HG03066 (cell line): ENCODE measurements around the gene ARHGEF1.

Experiments used
- ATAC-seq: cut with Tn5 transposase; IDR thresholded peaks from one replicate; pipeline ENCODE4 v1.9.1; 2021; ENCODE audit warnings: low read depth; ENCODE audit not compliant: unreplicated experiment

The ARHGEF1 gene

GRCh38 chr19:41883463-41883820 lies 458 bp downstream of the ARHGEF1 start:
- ATAC-seq = no peak

DNA sequence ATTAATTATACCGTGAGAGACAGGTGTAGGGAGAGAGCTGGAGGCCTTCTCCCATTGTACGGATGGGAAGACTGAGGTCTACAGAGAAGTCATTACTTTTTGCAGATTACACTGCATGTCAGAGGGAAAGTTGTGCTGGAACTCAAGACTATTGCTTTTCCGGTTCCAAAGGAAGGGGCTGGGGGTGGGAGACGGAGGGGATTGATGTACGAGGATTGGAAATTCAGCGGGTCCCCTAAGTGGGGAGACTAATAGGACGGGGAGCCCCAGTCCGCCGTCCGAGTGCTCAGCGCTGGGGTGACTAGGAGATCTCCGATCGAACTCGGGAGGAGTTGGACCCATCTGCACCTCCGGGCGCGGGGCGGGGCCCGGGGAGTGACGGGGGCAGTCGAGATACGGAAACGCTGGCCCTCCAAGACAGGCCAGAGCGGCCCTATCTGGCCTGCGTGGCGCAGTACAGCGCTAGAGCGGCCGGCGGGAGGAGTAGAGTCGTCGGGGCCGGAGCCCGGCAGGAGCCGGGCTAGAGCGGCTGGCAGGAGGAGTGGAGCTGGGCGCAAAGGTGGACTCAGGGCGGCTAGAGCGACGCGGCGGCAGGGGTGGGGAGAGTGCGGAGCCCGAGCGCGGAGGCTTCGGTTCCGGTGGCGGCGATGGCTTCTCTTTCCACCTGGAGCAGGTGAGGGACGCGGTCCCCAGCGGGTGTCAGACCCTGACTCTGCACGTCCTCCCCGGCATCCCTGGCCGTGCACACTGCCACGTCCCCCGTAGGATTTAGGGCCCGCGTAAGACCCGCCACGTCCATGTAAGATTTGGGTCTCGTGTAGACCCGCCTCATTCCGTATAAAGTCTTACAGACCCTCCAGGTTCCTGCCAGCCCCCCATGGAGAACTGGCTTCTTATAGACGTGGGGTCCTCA lies 1.1 kb downstream of the ARHGEF1 start:
- ATAC-seq = peak; percentile 74

- no peak for ATAC-seq
Observed at GRCh38 chr19:41886761-41887710, 4.1 kb downstream of the ARHGEF1 start.

- no peak for ATAC-seq
Observed at GRCh38 chr19:41887711-41888382, 4.9 kb downstream of the ARHGEF1 start.

DNA sequence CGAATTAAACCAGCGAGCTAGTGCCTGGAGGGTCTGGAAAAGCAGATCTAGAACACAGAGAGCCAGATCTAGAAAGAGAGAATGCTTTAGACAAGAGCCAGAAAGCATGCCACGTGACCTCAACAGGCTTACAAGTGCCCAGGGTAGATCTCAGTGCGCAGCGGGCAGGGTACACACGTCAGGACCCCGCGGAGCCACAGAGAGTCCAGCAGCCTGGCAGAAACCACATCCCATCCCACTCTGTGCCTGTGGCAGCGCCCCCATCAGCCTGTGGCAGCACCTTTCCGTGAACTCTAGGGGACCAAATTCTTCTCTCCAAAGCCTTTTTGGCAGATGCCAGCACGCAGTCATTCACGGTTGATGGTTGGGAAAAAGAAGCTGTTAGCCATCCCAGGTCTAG lies 5.9 kb downstream of the ARHGEF1 start:
- no peak for ATAC-seq

GRCh38 chr19:41889896-41890295 lies 6.9 kb downstream of the ARHGEF1 start:
- no peak for ATAC-seq

DNA sequence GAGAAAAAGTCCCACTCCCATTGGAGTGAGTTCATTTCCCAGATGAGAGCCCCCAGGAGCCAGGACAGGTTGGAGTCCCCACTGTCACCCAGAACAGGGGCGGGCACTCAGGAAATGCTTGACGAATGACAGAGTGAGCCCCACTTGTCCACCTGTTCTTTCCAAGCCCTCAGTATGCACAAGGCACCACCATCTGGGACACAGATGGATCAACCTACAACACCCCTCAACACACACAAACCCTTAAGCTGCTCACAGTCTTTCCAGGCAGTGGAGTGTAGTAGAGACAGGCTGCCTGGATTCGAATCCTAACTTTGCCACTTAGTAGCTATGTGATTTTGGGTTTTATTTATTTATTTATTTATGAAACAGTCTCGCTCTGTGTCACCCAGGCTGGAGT lies 8.0 kb downstream of the ARHGEF1 start:
- ATAC-seq = no peak

DNA sequence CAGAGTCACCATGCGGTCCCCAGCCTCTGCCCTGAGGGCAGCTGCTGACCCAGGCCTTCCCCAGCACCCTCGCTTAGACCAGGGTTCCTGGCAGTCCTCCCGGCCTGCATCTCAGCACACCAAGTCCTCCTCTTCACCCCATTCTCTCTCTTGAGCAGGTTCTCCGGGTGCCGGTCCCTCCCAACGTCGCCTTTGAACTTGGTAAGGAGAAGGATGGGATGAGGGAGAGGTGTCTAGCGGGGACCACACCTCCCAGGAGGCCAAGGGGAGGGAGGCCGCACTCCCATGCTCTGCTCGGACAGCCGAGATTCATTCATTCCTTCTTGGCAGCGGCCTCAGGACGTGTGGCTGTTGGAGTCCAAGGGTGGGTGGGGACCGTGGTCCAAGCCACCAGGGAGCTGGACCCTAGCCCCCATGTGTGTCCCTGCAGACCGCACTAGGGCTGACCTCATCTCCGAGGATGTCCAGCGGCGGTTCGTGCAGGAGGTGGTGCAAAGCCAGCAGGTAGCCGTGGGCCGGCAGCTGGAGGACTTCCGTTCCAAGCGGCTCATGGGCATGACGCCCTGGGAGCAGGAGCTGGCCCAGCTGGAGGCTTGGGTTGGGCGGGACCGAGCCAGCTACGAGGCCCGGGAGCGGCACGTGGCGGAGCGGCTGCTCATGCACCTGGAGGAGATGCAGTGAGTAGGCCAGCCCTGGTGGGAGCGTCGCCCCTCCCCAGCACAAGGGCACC lies 9.4 kb downstream of the ARHGEF1 start:
- no peak for ATAC-seq

DNA sequence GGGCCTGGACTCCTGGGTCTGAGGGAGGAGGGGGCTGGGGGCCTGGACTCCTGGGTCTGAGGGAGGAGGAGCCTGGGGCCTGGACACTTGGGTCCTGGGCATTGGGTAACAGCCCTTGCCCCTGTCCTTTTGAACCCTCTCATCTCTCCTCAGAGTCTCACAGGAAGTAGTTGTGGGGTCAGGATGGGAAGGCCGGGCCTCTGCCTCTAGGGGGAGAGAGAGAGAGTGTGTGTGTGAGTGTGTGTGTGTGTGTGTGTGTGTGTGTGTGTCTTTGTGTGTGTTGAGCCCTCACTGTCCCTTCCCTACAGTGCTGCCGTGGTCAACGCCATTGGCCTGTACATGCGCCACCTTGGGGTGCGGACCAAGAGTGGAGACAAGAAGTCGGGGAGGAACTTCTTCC lies 10.9 kb downstream of the ARHGEF1 start:
- no peak for ATAC-seq

GRCh38 chr19:41894350-41894749 lies 11.4 kb downstream of the ARHGEF1 start:
- no peak for ATAC-seq

DNA sequence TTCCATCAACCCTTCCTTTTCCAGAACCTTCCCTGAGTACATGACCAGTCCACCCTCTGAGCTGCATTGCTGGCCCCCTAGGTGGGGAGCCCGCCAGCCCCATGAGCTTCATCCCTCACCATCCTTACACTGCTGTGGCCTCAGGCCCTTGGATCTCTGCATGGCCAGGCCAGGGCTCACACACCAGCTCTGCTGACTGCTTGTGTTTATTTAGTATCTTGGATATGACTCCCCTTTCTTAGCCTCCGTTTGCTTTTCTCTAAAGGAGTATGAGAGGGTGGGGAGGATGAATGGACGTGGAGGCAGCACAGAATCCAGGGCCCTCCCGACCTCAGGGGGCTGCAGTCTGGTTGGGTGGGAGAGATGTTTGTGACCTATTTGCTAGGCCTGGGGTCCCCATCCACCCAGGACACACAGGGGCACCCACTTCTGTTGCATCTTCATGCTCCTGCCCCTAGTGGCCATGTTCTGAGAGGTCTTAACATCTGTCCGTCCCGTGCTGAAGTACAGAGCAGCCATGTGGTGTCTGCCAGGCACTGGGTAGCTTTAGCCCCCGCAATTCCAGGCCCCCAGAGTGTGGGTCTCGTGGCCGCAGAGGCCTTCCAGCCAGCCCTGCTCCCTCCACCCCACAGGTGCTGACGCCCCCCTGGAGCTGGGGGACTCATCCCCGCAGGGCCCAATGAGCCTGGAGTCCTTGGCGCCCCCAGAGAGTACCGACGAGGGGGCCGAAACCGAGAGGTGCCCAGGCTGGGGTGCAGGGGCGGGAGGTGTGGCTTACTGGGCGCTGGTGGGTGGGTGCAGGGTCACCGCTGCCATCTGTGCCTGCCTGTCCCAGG lies 13.0 kb downstream of the ARHGEF1 start:
- ATAC-seq = no peak

- no peak for ATAC-seq
Observed at GRCh38 chr19:41896581-41896942, 13.6 kb downstream of the ARHGEF1 start.

- ATAC-seq = no peak
Observed at GRCh38 chr19:41897181-41897580, 14.2 kb downstream of the ARHGEF1 start.

GRCh38 chr19:41897820-41898219 lies 14.8 kb downstream of the ARHGEF1 start:
- no peak for ATAC-seq

DNA sequence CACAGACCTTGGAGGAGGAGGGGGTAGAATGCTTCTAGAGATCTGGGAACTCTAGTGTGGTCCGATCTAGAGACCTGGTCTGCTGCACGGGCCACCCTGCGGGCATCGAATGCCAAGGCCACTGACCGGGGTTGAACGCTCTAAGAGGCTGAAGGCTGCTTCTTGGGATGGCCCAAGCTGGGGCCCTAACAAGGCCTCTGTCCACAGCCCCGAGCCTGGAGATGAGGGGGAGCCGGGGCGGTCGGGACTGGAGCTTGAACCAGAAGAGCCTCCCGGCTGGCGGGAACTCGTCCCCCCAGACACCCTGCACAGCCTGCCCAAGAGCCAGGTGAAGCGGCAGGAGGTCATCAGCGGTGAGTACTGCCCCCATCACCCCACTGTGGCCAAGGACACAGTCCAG lies 15.3 kb downstream of the ARHGEF1 start:
- ATAC-seq = no peak

DNA sequence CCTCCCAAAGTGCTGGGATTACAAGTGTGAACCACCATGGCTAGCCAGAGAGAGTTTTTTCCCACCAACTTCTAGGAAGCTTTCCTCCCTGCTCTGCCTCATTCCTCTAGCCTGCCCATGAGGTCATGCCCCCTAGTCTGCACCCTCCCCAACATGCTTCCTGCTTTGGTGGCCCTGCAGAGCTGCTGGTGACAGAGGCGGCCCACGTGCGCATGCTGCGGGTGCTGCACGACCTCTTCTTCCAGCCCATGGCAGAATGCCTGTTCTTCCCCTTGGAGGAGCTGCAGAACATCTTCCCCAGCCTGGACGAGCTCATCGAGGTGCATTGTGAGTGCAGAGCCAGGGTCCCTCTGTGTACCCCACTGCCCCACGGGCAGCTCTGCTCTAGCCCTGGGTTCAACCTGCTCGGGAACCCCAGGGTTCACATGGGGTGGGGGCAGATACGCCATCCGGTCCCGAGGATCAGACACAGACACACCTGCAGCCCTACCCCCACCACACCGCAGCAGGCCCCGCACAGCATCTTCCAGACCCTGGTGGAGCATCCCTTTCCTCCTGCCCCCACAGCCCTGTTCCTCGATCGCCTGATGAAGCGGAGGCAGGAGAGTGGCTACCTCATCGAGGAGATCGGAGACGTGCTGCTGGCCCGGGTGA lies 18.9 kb downstream of the ARHGEF1 start:
- ATAC-seq = no peak

- no peak for ATAC-seq
Observed at GRCh38 chr19:41902594-41902993, 19.6 kb downstream of the ARHGEF1 start.

GRCh38 chr19:41903193-41903953 lies 20.4 kb downstream of the ARHGEF1 start:
- ATAC-seq = no peak
